Stomach (tissue), 4 donors: Measurements from ENCODE around the gene ADM5.

Experiments
- CTCF ChIP-seq, 7 experiments: fragments of 450-650 bp in 4 of 7; fragments of 200-600 bp in 3 of 7; sonication (generic) in 3 of 7; IDR thresholded peaks; one replicate each; pipeline ENCODE4 v1.5.1; 2016 to 2019; ENCODE audit warnings: antibody characterized with exemption in 7 of 7, control low read depth in 2 of 7, mild to moderate bottlenecking in 1 of 7
- EP300 ChIP-seq: sonication (generic); formaldehyde crosslinking; IDR thresholded peaks from one replicate; pipeline ENCODE4 v1.6.1; 2017; ENCODE audit warnings: antibody characterized with exemption
- POLR2A ChIP-seq, 4 donors: fragments of 450-650 bp; IDR thresholded peaks; one replicate each; pipeline ENCODE4 v1.6.1; 2016; ENCODE audit warnings: antibody characterized with exemption in 4 of 4, control low read depth in 2 of 4, mild to moderate bottlenecking in 1 of 4, moderate library complexity in 1 of 4
- POLR2AphosphoS5 ChIP-seq, 3 donors: sonication (generic); formaldehyde crosslinking; IDR thresholded peaks; one replicate each; pipeline ENCODE4 v1.6.1; 2016; ENCODE audit warnings: antibody characterized with exemption in 3 of 3

DNA sequence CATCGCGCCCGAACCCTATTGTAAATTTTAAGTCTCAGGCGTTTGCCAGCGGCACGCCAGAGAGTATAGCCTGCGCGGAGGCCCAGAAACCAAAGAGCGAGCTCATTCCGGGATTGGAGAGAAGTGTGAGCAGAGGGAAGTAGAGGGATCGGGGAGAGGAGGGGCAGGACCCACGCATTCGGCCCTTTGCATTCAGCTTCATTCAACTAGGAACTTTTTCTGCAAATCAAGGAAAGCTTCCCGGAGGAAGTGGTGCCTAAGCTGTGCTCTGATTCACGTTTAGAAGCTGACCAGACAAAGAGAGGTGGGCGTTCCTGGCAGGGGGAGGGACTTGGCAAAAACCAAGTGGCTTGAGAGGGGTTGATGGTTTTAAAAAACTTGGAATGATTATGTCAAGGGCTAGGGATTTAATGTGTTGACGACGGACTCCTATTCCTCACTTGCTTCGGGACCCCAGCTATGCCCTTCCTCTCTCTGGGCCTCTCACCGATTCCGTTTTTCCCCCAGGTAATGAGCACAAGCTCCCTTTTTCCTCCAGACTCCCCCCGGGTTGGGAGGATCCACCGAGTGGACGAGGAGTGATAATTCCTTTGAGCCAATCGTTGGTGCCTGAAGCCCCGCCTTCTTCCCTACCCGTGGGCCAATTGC is 13.1 kb upstream of the ADM5 start:
- TF ChIP-seq POLR2AphosphoS5 (IDR thresholded peaks at IDR 0.05) (peak in 2 of 3 donors; percentile 28 to 39), CTCF (IDR thresholded peaks at IDR 0.05) (no peak), POLR2A (IDR thresholded peaks at IDR 0.05) (no peak), EP300 (no peak)
